Osteoblast (primary cell): ENCODE measurements around the gene HMCN1. TPM values are rescaled to one million over a fixed set of nuclear protein-coding genes. Genes with fewer than 3 reads are reported as not detected.

Experiments
- DNase-seq: peaks from one replicate; pipeline ENCODE4 v3.0.0; 2011; ENCODE audit warnings: low spot score, mixed read lengths; ENCODE audit not compliant: insufficient read length; ENCODE audit errors: missing footprints
- H2AFZ ChIP-seq: 2 replicates; pipeline ENCODE4 v1.6.0; 2011; ENCODE audit warnings: mild to moderate bottlenecking, low read length
- H3K27ac ChIP-seq: 2 replicates; pipeline ENCODE4 v1.5.1; 2011; ENCODE audit warnings: mild to moderate bottlenecking, low read depth, low read length, moderate library complexity
- H3K27me3 ChIP-seq: 2 replicates; pipeline ENCODE4 v1.6.0; 2012; ENCODE audit warnings: mild to moderate bottlenecking, control low read depth, inconsistent platforms, low read length, moderate library complexity; ENCODE audit not compliant: insufficient read depth
- H3K36me3 ChIP-seq: 2 replicates; pipeline ENCODE4 v1.5.1; 2011; ENCODE audit warnings: mild to moderate bottlenecking, low read length, control low read depth, moderate library complexity; ENCODE audit not compliant: insufficient read depth
- H3K4me1 ChIP-seq: 2 replicates; pipeline ENCODE4 v1.5.1; 2011; ENCODE audit warnings: mild to moderate bottlenecking, low read length, control low read depth, moderate library complexity; ENCODE audit not compliant: insufficient read depth
- H3K4me2 ChIP-seq: 2 replicates; pipeline ENCODE4 v1.6.0; 2011; ENCODE audit warnings: mild to moderate bottlenecking, low read length; ENCODE audit not compliant: insufficient read depth
- H3K4me3 ChIP-seq: fragments of 200-600 bp; sonication (generic); 3 replicates; pipeline ENCODE4 v1.5.1; 2012; ENCODE audit warnings: mild to moderate bottlenecking, low read length, inconsistent platforms; ENCODE audit not compliant: insufficient read depth
- H3K79me2 ChIP-seq: 2 replicates; pipeline ENCODE4 v1.6.0; 2012; ENCODE audit warnings: mild to moderate bottlenecking, low read length, control low read depth, inconsistent platforms; ENCODE audit not compliant: insufficient read depth
- H3K9me3 ChIP-seq: 2 replicates; pipeline ENCODE4 v1.5.1; 2011; ENCODE audit warnings: low read depth, low read length, control low read depth
- H4K20me1 ChIP-seq: 2 replicates; pipeline ENCODE4 v1.6.0; 2012; ENCODE audit warnings: mild to moderate bottlenecking, low read length, control low read depth; ENCODE audit not compliant: insufficient read depth
- total RNA-seq: library from RNA; depleted of rRNA; stranded (reverse); fragments of >200 nt; gene quantifications from 2 replicates; pipeline ENCODE4 v1.2.3, GENCODE V29; 2012
- TF ChIP-seq, protein P1 (sequence below): IDR thresholded peaks from 2 replicates; pipeline ENCODE4 v1.5.1; 2011; ENCODE audit warnings: mild to moderate bottlenecking, low read depth, low read length, moderate library complexity; ENCODE audit errors: extremely low read depth

Gene HMCN1
- total RNA-seq, 1 donor: 178 TPM

DNA sequence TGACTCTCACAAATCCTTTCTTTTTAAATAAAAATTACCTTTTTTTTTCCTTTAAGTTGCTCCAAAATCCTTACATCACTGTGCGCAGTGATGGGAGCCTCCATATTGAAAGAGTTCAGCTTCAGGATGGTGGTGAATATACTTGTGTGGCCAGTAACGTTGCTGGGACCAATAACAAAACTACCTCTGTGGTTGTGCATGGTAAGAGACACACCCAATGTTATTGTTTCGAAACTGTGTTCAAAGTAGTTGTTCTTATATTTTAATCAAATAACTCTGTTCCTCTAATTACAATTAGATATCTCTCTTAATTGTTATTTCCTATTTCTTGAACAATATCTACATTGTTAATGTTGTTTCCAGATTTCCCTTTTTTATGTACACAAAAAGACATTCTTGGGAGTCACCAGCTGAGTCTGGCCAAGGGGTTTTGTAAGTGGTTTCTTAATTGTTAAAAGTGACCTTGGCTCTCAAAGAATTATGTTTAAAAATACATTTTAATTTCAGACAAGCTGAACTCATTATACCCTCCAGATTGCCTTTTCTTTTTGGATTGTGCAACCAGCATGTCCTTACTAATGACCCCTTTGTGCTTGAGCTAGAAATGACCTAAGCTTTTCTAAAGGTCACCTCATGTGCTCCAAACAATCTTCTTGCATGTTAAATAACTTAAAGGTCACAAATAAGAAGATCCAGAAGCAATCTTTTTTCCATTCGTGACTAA, 250.1 kb downstream of the HMCN1 start:
- no peak overlapping the region for H2AFZ ChIP-seq
- TF ChIP-seq, protein P1, sequence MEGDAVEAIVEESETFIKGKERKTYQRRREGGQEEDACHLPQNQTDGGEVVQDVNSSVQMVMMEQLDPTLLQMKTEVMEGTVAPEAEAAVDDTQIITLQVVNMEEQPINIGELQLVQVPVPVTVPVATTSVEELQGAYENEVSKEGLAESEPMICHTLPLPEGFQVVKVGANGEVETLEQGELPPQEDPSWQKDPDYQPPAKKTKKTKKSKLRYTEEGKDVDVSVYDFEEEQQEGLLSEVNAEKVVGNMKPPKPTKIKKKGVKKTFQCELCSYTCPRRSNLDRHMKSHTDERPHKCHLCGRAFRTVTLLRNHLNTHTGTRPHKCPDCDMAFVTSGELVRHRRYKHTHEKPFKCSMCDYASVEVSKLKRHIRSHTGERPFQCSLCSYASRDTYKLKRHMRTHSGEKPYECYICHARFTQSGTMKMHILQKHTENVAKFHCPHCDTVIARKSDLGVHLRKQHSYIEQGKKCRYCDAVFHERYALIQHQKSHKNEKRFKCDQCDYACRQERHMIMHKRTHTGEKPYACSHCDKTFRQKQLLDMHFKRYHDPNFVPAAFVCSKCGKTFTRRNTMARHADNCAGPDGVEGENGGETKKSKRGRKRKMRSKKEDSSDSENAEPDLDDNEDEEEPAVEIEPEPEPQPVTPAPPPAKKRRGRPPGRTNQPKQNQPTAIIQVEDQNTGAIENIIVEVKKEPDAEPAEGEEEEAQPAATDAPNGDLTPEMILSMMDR: no peak
- H3K27ac ChIP-seq: no peak overlapping the region
- no peaks in the 10 kb centered on the region for H4K20me1 ChIP-seq
- H3K79me2 ChIP-seq: no peaks in the 10 kb centered on the region
- no peaks in the 10 kb centered on the region for H3K9me3 ChIP-seq
- no peaks in the 10 kb centered on the region for H3K27me3 ChIP-seq
- no peak overlapping the region for H3K4me3 ChIP-seq
- DNase-seq: no peak
- H3K4me1 ChIP-seq: no peaks in the 10 kb centered on the region
- H3K4me2 ChIP-seq: no peak overlapping the region
- no peaks in the 10 kb centered on the region for H3K36me3 ChIP-seq

DNA sequence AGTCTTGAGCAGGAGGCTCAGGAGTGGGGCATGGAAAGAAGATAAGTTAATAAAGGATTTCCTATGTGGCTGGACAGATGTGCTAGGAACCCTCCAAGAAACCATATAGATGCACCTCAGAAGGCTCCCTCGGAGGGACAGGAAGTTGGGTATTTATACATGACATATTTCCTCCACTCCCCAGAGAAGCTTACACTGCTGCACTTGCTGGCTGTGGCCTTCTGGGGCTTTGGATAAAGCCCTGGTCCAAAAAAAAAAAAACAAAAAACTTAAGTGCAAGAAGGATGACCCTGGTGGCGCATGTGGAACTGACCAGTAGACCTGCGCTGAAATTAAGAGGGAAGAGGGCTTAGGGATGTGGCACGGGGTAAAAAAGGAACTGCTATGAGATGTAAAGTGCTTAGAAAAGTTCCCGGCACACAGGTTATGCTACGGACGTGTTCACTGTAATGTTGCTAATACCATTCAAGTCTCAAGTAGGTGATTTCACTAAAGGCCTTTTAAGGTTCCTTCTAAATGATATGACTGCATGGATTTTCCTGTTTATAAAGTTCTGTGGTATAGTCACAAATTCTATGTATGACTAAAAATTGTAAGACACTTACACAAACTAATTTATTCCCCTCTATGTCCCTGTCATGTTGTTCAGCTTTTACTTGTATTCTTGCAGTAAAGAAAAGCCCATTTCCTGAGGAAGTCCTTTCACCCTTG, 253.6 kb downstream of the HMCN1 start:
- Histone ChIP-seq H3K36me3 (no peaks in the 10 kb centered on the region), H3K79me2 (no peaks in the 10 kb centered on the region), H3K4me1 (no peaks in the 10 kb centered on the region), H3K4me2 (no peak overlapping the region), H3K4me3 (no peak overlapping the region), H4K20me1 (no peaks in the 10 kb centered on the region), H3K9me3 (no peaks in the 10 kb centered on the region), H3K27me3 (no peaks in the 10 kb centered on the region), H3K27ac (no peak overlapping the region), H2AFZ (no peak overlapping the region)
- TF ChIP-seq, protein P1: no peak
- no peak for DNase-seq

DNA sequence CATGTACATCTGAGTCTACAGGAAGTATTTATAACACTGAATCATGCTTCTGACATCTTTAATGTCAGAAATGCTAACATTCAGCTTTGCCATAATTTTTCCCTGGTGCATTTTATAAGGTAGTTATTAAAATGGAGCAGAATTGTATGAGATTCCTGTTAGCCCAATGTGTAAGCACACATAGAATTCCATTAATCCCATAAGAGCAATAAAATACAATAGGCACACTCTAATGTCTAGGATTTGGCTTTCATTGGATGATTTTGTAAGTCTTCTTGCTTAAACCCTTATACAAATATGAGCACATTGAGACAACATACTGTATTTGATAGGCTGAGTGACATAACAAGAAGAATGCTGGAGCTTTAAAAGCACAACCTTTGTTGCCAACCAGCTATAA, 256.4 kb downstream of the HMCN1 start:
- H3K36me3 ChIP-seq: no peaks in the 10 kb centered on the region
- no peaks in the 10 kb centered on the region for H3K9me3 ChIP-seq
- H2AFZ ChIP-seq: no peak overlapping the region
- H4K20me1 ChIP-seq: no peaks in the 10 kb centered on the region
- H3K4me3 ChIP-seq: no peak overlapping the region
- TF ChIP-seq, protein P1: no peak
- no peaks in the 10 kb centered on the region for H3K4me1 ChIP-seq
- no peaks in the 10 kb centered on the region for H3K79me2 ChIP-seq
- H3K27ac ChIP-seq: no peak overlapping the region
- no peak overlapping the region for H3K4me2 ChIP-seq
- no peaks in the 10 kb centered on the region for H3K27me3 ChIP-seq
- no peak for DNase-seq

DNA sequence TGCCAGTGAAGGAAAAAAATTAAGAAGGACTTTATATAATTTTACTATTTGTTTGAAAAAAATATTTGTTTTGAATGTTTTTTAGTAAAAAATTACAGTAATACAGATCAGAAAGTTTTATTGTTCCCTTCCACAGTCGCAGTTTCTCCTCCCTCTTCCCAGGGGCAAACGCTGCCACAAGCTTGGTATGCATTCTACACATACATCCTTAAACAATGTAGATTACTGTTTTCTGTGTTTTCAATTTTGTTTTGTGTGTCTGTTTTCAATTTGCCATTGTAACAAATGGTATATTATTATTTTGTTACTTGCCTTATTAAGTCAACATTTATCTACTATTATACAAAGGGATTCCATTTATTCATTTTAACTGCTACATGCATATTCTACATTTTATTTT, 257.1 kb downstream of the HMCN1 start:
- Histone ChIP-seq H3K27me3 (no peaks in the 10 kb centered on the region), H2AFZ (no peak overlapping the region), H4K20me1 (no peaks in the 10 kb centered on the region), H3K9me3 (no peaks in the 10 kb centered on the region), H3K4me3 (no peak overlapping the region), H3K36me3 (no peaks in the 10 kb centered on the region), H3K79me2 (no peaks in the 10 kb centered on the region), H3K4me1 (peaks cover 1% of the 10 kb centered on the region), H3K4me2 (no peak overlapping the region), H3K27ac (no peak overlapping the region)
- TF ChIP-seq, protein P1: no peak
- DNase-seq: no peak
